GM19035 (cell line): ENCODE measurements around the gene TMTC2.
"Not testable (repeated sequence)": the region's sequence is repeated elsewhere in the genome, so short reads cannot be mapped to it uniquely, and the experiment has no call there.

Source experiments
- ATAC-seq: cut with Tn5 transposase; IDR thresholded peaks from one replicate; pipeline ENCODE4 v1.9.1; 2021; ENCODE audit not compliant: unreplicated experiment

The TMTC2 gene

DNA sequence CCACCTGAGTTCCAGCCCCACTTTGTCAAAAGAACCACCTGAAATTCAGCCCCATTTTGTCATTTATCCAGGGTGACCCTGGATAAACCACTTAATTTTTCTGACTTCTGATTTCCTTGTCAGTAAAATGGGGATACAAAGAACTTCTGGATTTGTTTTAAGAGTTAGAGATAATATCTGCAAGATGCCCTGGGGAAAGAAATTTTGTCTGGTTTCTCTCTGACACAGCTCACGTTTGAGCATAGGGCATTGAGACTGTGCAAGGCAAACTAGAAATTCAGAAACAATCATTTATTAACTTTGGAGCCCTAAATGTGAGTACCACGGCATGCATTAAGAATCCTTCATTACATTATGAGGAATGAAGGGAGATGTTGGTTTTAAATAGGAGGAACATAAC is 37.2 kb downstream of the TMTC2 start:
- no peak for ATAC-seq

DNA sequence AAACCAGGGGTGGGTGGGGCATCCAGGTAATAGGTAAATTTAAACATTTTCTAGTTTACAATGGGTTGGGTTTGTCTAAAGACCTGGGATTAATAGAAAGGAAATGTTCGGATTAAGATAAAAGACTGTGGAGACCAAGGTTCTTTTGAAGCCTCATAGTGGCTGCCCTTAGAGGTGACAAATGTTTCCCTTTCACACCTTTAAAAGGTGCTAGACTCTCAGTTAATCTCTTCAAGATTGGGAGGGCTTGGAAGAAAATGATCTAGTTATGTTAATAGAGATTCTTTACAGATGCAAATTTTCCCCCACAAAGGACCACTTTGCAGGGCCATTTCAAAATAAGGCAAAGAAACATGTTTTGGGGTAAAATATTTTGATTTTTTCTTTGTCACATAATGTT is 39.0 kb downstream of the TMTC2 start:
- ATAC-seq, result no peak

DNA sequence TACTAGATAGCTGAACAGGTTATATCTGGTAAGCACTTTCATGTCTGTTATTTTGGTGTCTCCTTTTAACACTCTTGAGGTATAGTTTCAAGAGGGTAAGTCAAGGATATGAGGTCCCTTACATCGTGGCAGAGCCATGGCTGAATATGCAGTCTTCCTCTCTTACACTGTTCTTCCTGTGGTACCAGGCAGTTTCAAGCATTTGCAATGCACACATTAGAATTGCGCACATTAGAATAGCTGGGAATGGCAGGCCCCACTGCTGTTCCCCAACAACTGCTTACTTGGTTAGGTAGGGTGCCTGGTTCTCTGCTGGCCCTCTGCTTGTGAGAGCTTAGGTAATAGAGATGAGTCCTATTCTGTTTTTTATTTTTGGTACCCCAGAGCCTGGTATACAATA is 41.2 kb downstream of the TMTC2 start:
- ATAC-seq, result no peak

DNA sequence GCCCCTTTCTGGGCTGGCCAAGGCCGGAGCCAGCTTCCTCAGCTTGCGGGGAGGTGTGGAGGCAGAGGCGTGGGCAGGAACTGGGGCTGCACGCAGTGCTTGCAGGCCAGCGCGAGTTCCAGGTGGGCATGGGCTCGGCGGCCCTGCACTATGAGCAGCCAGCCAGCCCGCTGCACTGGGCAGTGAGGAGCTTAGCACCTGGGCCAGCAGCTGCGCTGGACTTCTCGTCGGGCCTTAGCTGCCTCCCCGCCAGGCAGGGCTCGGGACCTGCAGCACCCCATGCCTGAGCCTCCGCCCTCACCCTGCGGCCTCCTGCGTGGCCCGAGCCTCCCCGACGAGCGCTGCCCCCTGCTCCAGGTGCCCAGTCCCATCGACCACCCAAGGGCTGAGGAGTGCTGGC is 42.0 kb downstream of the TMTC2 start:
- no peak for ATAC-seq

DNA sequence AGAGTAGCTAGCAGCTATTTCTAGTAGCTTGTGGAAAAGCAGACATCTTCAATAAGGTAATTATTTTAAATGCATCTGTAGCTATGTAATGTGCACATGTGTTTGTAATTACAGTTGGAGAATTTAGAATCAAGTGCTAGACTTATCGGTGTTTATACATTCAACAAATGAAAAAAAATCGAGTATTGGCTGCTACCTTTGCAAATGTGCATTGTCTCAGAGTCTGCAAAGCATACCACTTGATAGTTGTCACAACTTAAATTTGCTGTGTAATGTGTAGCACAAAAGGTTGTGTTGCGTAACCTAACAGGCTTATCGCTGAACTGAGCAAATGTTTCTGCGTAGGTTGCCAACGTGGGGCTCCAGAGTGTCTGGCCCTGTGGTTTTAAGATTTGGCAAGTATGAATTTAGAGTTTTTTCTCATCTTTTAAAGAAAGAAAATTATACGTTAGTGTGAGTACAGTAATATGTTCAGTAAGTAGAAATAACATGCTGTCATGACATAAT is 44.3 kb downstream of the TMTC2 start:
- ATAC-seq, result no peak

DNA sequence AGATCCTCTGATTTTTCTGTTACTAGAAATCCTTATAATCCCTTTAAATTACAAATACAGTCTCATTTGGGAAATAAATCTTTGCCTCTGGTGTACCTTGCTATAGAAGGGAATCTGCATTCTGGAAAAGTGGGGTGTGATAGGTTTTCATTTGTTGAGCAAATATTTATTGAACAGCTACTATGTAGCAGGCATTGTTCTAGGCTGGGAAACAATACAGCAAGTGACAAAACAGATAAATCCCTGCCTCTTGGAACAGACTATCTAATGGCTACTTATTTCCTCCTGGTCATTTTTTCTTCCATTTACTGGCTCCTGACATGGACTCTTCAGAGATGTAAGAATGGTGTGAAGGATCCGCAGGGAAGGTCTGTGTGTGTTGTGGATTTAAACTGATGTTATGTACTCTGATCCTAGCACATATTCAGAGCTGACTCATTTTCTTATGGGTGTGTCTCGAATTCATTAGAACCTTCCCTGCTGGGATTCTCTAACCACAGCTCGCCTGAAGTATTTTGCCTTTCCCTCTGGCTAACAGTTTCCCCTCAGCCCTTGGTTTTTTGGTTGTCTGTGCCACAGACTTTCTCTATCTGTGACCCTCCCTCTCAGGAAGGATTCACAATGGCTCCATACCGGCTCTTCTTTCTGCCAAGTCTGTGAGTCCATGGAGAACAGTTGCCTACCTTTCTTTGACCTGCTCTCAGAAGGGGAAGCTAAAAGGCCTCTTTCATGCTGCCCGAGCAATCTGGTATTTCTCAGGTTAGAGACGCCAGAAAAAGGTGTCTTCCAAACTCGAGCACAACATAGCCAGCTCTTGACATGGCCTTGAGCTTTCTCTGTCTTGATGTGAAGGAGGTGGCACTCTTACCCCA is 53.7 kb downstream of the TMTC2 start:
- no peak for ATAC-seq

DNA sequence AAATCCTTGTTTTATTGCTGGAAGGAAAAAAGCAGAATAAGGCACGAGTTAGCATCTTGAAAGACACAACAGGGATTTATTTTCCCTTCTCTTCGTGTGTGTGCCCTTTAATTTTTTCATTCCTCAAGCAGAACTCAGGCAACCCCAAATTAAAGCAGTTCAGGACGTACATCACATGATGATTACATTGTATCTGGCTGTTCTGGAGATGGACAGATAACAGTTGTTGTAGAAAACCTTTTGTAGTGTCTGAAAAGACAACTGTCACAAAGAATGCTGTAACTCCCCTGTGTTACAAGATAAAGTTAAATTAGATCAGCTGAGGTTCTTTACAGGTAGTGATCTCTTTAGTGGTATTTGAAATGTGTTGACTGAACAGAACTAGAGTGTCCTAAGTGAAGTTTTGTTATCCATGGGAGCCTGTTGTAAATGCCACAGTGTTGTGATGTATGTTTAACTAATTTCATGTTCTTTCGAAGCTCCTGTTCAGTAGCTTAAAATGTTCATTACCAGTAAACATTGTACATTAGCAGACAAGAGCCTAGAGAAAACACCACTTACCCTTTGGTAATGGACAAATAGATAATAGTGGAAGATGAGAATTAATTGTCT is 58.5 kb downstream of the TMTC2 start:
- ATAC-seq, result no peak

DNA sequence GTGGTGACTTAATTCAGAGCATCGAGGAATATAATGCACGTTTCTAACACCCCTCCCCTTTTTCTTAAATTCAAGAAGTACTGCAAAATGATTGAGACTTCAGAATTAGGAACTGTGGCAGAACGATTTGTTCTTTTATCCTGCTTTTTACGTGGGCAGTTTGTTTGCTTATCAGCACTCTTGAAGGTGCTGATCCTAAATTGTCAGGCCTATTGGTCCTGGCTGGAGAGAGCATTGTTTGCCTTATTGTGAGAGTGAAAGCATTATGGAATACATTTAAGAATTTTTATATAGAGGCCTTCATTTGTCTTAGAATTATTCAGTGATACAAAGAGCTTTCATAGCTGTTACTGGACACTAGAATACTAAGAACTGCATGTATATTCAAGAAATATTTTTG is 59.1 kb downstream of the TMTC2 start:
- ATAC-seq, result no peak

DNA sequence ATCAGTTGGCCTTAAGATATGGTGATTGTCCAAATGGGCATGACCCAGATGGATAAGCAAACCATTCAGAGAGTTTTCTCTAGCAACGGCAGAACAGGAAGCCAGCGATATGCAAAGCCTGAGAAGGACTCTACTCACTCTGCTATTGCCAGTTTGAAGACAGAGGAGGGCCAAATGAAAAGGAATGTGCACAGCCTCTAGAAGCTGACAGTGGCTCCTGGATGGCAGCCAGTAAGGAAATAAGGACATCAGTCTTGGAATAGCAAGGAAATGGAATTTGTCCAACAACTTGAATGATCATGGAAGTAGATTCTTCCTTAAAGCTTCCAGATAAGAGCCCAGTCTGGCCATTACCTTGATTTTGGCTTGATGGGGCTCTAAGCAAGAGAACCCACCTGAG is 60.0 kb downstream of the TMTC2 start:
- ATAC-seq, result no peak

DNA sequence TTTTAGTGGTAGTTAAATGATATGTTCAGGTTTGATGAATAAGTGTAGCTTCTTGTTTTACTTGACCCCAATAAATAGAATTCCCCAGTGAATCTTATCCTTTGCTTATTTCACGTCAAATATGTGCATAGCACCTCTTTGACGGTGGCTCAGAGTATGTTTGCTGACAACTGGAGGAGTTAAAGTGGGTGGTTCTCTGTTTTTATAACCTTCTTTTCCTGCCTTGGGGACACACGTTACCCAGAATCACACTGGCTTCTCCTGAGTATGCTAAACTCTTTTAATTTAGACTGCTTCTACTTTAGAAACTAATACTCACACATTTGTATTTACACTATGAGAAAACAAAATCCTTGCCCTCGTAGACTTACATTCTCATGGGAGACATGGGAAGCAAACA is 62.3 kb downstream of the TMTC2 start:
- no peak for ATAC-seq

DNA sequence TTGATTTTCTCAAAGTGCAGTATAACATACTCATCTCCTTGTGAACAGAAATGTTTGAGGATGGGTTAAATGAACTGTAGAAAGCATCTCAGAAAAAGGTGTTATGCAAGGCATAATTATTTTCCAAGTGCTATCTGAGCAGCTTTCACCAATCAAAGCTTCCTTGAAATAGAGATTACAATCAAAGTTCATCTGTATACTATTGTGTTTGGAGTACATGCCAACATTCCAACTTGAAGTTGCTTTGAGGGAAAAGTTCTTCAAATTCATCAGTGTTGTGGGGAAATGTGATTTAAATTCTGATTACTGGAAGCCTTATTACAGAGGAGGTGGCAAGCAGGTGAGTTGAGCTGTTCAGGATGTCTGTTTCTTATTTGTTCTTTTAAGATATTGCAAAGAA is 68.2 kb downstream of the TMTC2 start:
- ATAC-seq, result no peak

DNA sequence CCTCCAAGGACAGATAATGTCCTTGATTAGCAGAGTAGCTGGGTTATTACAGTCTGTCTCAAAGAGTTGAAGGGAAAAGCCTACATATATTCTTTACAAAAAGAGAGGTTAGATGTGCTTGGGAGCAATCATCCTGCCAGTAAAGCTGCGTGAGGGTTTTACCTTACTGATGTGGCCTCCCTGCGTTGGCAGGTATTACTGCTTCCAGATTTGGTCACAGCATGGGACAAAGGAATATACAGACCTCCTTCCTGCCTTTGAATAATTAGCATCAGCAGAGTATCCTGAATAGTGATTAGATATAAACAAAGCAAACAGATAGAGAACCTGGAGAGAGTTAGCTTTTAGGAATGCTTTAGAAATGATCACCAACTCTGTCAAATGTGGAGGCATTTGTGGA is 69.6 kb downstream of the TMTC2 start:
- ATAC-seq, result no peak

DNA sequence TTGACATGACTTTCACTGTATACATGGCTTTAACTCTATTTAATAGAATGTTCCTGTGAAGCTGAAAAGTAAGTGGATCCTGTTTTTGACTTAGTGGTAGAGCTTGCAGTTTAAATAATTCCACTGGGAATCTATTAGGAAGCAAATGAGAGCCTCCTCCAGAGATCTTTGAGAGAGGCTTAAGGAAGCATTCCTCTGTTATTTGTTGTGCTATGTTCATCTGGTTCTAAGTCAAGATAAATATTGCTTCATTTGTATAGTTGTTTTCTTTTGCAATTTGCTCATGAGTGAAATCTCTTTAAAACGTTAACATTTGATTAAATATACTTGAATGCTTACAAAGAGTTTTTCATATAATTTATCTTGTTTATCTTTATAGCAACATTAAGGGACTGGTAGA is 70.4 kb downstream of the TMTC2 start:
- ATAC-seq, result no peak

DNA sequence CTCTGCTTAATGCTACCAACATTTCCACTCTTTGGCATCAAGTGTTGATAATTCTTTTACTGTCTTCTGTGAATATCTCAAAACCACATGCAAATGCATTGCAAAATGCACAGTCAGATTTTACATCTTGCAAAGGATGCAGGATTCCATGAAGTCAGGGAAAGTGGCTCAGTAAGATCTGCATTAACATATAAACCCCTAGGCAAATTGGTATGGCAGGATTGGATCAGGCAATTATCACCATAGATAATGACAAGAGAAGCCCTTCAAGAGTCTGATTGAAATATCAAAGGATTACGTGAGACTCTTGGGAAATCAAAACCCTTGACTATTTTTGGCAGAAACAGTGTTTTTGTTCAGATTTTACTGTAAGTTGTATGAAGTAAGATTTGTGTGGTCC is 71.0 kb downstream of the TMTC2 start:
- no peak for ATAC-seq

DNA sequence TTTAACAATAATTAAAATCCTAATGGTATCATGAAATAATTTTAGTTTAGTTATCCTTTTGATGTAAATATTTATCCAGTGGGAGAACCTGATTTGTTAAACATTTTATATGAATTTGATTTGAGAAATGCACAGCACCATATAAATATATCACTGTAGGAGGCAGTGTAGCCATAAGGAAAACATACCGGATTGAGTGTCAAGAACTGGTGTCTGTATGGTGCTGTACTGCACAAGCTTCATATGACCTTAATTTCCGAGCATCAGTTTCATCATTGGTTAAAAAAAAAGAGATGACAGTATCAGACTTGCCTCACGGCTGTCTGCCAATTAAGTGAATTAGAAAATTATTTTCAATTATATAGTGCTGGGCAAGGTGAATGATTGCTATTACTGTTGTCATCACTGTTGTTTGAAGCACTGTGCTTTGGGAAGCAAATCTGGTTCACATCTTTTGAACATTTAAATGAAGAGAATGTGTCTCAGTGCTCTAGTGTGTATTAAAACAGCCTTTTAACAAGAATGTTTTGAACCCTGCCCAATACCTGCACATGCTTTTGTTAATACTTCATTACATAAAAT is 72.1 kb downstream of the TMTC2 start:
- no peak for ATAC-seq

DNA sequence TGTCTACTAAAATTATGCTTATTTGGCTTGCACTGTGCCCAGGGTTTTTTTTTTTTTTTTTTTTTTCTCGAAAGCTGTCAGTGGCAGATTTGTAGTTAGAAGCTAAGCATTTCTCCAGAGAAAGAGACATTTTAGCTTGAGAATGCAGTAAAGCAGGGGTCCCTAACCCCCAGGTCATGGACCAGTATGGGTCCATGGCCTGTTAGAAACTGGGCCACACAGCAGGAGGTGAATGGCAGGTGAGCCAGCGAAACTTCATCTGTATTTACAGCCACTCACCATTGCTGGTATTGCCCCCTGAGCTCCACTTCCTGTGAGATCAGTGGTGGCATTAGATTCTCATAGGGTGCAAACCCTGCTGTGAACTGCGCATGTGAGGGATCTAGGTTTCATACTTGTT is 73.7 kb downstream of the TMTC2 start:
- no peak for ATAC-seq

DNA sequence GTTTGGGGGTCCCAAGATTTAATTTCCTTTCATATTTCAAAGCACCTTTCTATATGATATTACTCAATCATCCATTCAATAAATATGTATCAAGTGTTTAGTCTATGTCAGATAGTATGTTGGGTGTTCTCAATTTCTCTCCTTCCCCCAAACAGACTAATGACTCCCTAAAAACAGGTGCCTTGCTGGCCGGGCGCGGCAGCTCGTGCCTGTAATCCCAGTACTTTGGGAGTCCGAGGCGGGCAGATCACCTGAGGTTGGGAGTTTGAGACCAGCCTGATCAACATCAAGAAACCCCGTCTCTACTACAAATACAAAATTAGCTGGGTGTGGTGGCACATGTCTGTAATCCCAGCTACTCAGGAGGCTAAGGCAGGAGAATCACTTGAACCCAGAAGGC is 78.5 kb downstream of the TMTC2 start:
- not testable (repeated sequence) for ATAC-seq

DNA sequence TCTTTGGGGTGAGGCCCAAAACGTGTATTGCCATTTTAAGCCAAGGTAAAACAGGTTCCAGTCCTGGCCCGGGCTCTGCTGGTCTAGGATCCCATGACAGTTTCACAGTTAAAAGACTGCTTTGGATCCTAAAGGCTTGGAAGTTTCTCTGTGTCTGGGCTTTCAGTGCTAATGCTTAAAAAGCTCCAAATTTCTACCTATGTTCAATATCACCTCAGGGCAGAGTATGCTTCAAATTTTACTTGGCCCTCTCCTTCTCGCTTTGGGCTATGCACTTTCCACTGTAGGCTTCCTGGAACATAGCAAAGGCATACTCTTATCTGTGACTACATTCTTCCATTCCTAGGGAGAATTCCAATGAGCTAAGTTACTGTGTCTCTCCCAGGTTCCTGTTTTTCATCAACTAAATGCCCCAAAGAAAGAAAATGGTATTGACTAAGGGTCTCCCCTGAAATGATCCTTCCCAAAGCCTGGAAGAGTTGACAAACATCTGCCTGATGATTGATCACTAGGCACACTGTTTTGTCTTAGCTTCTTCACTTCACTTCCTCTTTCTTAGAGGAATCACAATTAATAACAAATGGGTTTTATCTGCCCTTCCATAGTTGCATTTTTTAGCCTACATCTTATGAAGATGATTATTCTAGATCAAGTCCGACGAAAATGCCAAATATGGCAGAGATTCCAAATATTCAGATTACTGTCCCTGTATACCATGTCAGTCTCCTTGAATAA is 79.4 kb downstream of the TMTC2 start:
- no peak for ATAC-seq

DNA sequence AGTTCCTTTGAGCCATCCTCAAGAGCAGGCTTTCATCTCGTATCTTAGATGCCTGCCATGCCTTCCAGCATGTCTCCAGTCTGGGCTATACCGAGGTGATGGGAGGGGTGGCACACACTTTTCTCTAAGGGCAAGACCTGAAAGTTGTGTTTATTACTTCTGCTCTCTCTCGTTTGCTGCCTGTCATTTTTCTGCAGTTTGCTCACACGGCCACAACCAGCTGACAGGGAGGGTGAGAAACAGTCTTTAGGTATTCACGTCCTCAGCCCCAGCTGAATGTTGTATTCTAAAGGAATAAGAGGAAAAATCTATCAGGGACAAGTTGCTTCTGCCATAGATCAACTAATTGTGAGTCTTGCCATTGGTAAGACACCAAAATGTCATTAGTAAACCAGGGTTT is 88.0 kb downstream of the TMTC2 start:
- ATAC-seq, result no peak

DNA sequence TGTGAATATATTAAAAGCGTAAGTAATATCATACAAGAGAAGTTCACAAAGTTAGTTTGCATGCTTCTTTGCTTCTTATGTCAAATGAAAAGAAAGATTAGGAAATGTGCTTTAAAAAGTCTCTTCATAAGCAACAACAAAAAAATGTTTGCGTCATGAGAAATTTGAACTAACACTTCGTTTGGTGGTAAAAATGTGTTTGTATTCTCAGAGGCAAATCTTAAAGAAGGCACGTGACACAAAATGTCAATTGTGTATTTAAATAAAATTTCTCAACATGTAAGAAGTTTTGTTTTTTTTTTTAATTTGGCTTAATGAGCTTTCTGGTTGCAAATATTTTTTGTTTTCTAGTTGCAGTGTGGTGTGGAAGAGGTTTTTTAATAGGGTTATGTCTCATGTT is 93.8 kb downstream of the TMTC2 start:
- no peak for ATAC-seq

DNA sequence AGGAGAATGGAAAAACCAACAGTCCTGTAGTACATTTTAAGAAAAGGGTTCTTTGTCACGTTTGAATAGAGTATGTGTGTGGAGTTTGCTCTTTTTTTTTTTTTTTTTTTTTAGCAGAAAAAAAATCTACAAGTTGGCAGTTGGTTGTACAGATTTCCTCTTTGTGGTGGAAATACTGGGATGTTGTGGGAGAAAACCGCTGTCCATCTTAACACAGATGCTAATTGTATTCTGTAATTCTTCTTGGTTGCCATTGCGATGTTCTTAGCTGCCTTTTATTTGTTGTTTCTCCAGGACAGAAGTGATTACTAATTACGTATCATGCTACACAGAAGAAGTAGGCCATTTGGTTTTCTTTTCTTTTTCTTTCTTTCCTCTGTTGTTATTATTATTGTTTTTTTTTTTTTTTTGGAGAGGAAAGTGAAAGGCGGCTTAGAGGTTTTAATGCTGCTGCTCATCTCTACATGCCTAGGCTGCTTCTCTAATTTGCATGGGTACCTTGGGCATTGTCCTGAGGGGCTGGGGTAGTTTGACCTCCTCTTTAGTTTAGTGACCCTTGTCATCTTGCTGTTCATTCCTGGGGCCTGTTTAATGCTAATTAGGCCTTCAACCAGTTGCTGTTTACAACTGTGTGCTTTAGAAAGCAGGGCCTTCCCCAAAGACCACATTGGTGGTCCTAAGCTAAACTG is 94.7 kb downstream of the TMTC2 start:
- no peak for ATAC-seq
